GM19043 (cell line): Measurements from ENCODE around the gene SYT8.

Source experiments
- ATAC-seq: cut with Tn5 transposase; IDR thresholded peaks from one replicate; pipeline ENCODE4 v1.9.1; 2021; ENCODE audit warnings: low read depth; ENCODE audit not compliant: unreplicated experiment

SYT8 gene

DNA sequence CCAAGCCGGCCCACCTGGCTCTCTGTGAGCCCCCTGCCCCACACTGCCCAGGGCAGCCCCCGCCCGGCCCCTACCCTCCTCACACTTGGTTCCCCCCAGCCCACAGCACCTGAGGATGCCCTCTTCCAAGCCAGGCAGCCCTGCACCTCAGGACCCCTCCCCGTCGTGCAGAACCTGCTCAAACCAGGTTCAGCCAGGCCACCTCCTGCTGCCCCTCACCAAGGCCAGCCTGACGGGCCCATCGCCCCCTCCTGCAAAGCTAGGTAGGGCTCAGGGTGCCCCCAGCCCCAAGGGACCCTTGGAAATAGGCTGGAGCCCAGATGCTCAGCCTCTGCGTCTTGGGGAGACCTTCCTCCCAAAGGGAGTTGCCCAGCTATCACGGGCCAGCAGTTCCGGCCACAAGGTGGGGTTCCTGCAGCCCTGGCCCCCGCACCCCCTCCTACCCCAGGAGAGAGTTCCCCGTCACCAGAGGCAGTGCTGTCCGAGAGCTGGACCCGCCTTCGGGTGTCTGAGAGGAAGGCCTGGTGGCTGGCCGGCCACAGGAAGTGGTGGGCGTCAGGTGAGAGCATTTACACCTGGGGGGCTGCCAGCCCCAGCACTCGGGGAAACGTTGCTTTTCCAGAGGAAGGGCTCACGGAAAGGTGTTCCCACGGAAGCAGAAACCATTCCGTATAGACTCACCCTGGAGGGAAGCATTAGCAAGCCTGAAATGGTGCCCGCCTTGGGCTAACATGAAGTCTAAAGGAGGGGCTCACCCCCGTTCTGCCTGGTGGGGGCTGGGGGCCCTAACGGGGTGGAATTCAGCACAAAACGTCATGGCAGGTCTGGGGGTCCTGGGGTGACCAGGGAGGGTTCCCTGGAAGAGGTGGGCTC, 3.2 kb upstream of the SYT8 start:
- ATAC-seq = no peak

DNA sequence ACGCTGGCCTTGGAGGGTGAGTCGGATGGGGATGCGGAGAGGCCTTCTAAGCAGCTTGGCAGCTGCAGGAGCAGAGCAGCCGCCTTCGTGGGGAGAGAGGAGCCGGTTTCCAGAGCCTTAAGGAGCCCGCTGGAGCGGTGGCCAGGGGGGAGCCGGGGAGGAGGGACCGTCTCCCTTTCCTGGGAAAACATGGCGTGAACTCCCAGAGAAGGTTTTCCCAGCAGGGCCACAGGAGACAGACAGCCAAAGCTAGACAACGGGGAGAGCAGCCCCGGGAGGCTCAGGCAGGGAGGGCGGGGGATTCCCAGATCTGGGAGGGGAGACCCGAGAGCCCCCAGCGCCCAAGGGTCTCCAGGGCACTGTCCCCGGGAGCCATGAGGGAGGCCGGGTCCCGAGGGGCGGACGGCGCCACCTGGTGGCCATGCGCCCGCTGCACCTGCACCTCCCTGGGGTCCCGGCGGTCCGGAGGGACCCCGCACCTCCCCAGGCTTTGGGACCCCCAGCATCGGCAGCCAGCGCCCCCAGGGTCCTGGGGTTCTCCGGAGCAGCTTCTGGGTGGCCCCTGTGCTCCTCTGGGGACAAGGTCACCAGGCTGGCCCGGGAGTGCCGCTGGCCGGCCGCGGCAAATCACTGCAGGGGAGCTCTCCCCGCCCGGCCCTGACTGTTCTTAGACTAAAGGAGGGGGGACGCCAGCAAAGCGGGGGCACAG, 2.4 kb upstream of the SYT8 start:
- no peak for ATAC-seq

DNA sequence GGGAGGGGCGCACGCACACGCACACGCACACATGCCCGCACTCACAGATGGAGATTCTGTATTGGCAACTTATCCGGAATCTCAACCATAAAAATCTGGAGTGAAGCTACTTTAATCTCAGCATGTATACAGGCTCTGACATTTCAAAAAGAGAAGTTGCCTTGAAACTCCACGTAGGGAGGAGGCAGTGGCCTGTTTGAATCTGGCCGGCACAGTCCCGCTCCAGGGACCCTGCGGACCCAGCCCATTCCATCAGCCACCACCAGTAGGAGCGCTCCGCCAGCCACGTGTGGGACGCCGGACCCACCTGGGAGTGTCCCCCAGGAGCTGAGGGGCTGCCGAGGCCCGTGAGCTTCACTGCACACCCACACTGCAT, 1.9 kb upstream of the SYT8 start:
- ATAC-seq = no peak

DNA sequence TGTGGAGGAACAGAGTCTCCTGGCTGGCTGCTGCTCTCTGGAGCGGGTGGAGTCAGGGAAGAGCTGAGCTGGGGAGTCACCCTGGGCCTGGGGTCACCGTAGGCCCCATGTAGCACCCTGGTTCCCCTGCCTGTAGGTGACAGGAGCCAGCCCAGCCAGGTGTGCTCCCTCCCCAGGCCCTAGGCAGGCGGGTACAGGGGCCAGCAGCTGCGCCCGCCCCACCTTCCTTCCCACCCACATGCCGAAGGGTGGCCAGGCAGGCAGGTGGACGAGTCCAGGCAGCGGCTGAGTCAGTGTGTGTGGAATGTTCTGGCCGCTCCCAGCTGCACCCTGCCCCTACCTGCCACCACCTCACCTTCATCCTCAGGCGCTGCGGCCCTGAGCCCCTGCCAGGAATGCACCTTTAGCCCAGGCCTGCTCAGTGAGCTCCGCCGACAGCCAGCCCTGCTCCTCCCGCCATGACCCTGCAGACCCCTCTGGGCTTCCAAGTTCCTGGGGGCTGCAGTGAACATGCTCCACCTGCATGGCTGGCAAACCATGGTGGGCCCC, 654 bp upstream of the SYT8 start:
- ATAC-seq = no peak

DNA sequence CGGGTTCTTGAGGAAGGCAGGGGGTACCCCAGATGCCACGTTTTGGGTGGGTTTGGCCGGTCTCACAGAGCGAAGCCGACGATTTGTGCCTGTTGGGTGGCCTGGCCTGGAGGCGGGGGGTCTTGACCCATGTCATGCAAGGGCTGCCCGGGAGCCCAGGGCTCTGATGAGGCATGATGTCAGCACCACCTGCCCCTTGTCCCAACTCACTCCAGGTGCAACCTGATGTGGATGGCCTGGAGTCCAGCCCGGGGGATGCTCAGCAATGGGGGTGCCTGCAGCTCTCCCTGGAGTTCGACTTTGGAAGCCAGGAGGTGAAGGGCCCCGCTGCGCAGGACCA, 851 bp downstream of the SYT8 start:
- ATAC-seq = no peak

DNA sequence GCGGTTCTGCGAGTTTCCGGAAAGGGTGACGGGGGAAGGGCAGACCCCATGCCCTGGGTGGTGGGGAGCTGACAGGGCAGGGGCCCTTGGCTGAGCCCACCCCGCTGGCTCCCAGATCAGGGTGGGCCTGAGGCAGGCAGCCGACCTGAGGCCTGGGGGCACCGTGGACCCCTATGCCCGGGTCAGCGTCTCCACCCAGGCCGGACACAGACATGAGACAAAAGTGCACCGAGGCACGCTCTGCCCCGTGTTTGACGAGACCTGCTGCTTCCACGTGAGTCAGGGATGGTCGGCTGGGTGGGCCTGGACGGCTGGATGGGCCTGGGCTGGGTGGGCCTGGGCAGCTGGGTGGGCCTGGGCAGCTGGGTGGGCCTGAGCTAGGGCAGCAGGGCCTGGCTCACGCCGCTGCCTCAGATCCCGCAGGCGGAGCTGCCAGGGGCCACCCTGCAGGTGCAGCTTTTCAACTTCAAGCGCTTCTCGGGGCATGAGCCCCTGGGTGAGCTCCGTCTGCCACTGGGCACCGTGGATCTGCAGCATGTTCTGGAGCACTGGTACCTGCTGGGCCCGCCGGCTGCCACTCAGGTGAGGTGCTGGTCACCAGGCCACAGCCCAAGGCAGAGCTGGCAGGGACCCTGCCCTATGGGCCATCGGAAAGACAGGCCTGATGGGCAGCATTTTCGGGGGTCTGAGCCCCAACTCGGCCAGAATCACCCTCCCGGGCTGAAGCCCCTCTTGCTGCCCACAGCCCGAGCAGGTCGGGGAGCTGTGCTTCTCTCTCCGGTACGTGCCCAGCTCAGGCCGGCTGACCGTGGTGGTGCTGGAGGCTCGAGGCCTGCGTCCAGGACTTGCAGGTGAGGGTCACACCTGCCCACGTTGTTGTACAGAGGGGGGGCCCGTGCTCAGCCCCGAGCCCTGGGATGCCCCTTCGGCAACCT, 1.5 kb downstream of the SYT8 start:
- ATAC-seq = no peak

DNA sequence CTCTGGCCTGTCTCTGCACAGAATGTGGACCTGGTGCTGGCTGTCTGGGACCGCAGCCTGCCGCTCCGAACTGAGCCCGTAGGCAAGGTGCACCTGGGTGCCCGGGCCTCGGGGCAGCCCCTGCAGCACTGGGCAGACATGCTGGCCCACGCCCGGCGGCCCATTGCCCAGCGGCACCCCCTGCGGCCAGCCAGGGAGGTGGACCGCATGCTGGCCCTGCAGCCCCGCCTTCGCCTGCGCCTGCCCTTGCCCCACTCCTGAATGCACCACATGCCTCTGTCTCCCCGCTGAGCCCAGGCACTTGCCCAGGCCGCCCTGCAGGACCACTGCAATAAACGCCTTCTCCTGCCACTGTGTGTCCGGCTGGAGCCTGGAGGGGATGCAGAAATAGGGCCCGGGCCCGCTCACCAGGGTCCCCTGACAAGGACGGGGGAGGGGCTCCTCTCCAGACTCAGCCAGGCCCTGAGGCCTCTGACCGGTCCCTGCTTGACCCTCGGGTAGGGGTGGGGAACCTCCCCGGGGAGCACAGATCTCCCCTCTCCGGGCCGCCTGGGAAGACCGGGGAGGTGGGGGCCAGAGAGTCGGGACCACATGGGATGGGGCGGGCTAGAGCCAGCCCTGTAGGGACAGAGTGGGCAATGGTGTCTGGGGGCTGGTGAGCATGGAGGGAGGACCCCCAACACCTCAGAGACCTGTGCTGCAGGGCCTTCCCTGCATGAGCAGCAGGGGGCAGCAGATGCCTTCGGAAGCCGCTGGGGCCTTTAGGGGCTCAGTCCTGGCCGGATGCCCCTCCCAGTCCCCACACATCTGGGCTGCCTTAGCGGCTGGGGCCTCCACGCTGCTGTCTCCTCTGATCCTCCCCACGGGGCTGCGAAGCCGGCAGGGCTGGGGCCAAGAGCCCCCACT, 2.6 kb downstream of the SYT8 start:
- ATAC-seq = peak; percentile 62

DNA sequence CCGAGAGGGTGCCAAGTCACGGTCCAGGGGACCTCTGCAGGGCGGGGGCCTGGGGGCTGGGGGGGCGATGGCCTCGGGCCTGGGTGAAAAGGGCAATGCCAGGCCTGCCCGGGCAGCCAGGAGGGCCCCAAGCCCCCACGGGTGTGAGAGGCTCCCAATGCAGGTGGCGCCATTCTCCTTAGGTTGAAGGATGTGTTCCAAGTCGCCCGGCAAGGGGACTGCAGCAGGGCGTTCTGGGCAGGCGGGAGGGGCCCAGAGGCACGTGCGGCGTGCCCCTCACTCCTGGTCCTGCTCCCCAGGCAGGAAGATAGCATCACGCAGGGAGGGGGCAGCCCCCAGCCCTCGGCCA, 3.3 kb downstream of the SYT8 start:
- no peak for ATAC-seq

DNA sequence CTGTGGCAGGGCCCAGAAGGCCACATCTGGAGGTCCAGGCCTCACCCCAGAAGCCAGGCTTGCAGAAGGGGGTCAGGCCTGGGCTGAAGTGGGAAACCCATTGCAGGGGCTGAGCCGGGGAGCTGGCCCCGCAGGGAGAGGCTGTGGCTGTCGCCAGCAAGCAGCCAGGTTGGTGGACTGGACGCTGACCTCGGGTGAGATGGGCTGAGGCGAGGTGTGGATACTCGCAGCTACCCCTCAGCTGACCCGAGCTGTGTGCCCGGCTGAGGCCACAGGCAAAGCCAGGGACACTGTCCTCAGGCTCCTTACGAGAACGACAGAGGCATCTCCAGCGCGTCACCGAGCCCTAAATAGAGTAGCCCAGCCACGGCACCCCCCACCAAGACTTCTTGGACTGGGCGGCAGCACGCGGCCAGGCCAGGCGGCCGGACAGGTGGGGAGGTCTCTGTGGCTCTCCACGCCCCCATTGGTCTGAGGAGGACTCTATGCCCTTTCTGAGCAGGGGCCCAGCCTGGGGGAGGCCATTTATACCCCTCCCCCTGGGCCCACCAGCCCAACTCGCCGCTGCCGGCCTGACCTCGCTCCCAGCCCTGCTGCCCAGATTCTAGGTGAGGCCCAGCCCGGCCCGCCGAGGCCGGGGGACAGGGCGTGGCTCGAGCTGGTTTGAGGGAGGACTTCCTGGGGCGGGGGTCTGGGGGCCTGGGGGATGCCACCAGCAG, 3.8 kb downstream of the SYT8 start, which contains the start of gene TNNI2:
Gene TNNI2 (plus strand): TSS at position 556 of the 719 bp plus-strand sequence. CDS start 716 bp downstream, outside the sequence.
- ATAC-seq = no peak

DNA sequence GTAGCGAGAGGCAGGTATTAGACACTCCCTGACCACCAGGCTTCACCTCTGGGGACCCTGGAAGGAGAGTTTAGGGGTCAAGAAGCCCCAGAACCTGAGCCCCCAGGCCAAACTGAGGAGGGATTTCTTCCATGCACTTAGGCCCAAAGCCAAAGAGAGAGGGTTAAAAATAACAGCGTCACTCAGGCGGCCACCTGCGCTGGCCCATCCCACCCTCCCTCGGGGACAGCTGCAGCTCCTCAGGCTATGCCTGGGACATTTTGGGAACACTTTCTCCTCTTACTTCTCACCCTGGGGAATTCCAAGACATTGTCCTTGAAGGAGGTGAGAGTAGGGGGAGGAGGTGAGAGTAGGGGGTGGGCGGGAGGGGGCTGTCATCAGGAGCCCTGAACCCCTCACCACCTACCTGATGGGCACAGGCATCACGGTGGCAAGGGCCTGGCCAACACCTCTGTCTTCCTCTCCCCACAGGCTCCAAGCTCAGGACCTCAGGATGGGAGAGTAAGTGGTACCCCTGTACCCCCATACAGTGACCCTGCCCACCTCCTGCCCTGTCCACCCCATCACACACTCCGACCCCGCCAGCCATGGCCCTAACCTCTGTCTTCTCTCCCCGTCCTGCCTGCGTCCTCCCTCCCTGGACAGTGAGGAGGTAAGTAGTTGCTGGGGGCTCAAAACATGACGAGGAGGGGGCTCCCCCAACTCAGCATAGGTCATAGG, 4.6 kb downstream of the SYT8 start:
- ATAC-seq = no peak

DNA sequence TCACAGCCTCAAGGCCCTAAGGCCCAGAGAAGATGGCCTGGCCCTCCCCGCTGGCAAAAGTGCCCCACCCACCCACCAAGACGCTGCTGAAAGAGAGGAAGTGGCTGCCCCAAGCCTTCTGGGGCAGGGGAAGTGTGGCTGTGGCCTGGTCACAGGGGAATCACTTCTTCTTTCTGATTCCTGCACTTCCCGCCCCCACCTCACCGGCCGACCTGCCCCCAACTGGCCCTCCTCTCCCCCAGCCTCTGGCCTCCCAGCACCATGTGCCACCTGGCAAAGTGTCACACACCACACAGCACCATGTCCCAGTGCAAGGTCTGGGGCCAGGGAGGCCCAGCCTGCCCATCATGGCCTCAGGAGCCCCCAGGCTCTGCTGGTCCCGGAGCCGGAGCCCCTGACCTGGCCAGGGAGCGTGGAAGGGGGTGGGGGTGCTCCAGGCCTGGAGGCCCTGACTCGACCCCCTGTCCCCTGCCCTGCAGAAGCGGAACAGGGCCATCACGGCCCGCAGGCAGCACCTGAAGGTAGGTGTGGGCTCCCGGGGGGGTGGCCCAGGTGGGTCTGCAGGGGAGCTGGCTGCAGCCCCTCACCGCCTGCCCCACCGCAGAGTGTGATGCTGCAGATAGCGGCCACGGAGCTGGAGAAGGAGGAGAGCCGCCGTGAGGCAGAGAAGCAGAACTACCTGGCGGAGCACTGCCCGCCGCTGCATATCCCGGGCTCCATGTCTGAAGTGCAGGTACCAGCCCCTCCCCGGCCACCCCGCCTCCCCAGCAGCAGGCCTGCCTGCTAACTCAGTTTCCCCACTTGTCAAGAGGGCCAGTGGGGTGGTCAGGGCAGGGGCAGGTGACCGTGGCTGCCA, 5.4 kb downstream of the SYT8 start:
- ATAC-seq = peak; percentile 55

DNA sequence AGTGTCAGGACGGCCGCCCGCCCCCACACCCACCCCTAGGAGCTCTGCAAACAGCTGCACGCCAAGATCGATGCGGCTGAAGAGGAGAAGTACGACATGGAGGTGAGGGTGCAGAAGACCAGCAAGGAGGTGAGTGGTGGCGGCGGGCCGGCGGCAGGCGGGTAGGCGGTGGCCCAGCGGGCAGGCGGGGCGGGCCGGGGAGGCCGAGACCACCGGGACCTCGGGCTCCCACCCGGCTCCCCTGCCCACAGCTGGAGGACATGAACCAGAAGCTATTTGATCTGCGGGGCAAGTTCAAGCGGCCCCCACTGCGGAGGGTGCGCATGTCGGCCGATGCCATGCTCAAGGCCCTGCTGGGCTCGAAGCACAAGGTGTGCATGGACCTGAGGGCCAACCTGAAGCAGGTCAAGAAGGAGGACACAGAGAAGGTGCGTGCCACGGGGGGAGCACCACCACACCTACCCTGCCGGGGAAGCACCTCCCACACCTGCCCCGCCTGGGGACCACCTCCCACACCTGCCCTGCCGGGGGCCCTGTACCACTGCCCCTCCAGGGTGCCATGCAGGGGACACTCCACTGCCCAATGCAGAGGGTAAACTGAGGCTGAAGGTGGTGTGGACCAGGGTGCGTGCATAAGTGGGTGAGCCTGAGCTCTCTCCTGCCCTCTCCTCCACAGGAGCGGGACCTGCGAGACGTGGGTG, 6.1 kb downstream of the SYT8 start:
- ATAC-seq = no peak

DNA sequence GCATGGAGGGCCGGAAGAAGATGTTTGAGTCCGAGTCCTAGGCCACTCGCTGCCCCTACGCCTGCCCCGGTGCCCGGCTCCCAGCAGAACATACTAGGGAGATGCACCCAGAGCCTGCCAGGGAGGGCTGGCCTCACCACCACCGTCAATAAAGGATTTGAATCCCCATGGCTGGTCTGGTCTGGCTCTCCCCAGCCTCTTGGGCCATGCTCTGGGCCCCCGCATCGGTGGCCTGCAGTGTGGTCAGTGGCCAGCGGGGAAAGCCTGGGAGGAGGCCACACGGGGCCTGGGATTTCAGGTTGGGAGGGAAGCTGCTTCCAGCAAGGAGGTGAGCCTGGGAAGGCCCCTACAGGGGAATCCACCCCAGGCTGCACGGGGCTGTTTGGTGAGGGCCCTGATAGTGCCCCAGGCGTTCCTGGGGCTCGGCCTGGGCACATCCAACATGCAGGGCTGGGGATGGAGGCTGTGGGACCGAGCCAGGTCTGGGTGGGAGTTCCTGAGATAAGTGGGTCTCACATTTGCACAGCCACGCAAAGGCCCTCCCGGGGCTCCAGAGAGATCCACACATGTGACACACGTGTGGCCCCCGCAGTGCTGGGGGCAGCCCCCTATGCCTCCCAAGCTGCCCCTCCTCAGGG, 6.8 kb downstream of the SYT8 start:
- no peak for ATAC-seq

DNA sequence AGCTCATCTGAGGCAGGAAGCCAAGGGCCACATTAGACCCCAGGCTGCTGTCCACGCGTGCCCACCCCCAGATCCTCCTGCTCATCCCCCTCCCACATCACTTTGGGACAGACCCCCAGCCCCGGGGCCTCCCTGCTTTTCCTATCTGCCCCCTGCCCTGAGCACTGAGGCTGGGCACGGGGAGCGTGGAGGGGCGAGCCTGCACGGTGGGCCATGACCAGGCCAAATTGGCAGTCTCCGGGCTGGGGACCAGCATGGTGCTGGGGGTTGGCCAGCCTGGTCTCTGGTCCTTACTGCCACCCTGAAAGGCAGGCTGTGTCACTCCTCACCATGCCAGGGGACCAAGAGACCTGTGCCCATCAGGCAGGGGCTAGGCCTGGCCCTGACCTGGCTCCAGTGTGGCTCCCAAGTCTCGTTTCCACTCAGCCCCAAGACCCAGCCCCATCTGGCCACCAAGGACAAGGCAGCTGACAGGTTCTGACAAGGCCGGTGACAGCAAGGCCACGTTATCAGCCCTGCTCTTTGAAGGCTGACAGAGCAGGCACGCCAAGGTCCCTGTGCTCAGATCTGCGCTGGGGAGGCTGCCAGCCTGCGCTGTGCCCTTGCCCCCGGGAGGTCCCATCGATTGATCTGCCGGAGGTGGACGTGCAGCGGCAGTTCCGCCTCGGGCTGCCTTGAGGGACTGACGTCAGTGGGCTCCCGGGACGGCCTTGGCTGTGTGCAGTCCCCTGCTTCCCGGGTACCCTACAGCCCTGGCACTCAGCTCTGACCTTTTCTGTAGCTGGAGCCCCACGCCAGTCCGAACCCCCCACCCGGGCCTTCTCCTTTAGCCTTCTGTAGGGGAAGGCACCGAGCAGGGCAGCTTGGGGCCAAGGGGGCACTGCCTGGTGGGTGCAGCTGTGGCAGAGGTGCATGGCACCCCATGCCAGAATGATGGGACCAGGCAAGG, 7.6 kb downstream of the SYT8 start:
- no peak for ATAC-seq

DNA sequence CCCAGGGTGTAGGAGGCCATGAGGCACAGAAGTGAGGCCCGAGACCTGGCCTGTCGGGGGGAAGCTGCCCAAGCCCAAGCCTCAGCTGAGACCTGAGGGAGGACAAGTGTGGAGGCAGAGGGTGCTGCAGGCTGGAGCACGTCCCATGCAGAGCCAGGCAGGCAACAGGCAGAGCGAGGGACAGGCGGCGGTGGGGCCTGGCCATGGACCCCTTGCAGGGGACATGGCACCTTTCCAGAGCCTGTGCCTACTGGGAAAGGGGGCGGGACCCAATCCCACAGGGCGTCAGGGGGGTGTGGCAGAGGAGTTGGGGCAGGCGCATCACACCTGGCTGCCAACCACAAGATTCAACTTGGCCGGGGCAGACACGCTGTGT, 8.3 kb downstream of the SYT8 start:
- ATAC-seq = no peak
